ENCODE results near the gene SH3GL3.

SH3GL3 gene

GRCh38 chr15:83503595-83504364 lies 56.6 kb downstream of the SH3GL3 start:
- DNase-seq (ENCODE audit: low read depth in 4 of 4, low spot score in 1 of 4) = no peak

DNA sequence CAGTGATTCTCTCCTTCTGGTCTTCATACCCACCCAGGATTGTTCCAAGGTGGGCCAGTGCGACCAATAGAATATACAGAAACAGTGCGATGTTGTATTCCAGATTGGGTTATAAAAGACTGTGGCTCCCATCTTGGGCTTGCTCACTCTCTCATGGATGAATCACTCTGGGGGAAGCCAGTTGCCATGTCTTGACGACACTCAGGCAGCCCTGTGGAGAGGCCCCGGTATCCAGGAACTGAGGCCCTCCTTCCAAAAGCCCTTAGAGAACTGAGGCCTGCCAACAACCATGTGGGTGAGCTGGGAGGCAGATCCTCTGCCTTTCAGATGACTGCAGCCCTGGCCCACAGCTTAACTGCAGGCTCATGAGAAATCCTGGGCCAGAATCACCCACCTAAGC lies 57.2 kb downstream of the SH3GL3 start:
- no peak for DNase-seq (ENCODE audit: low read depth in 4 of 4, low spot score in 1 of 4)

- no peak for DNase-seq (ENCODE audit: low read depth in 4 of 4, low spot score in 1 of 4)
Observed at GRCh38 chr15:83510001-83510400, 62.9 kb downstream of the SH3GL3 start.

DNA sequence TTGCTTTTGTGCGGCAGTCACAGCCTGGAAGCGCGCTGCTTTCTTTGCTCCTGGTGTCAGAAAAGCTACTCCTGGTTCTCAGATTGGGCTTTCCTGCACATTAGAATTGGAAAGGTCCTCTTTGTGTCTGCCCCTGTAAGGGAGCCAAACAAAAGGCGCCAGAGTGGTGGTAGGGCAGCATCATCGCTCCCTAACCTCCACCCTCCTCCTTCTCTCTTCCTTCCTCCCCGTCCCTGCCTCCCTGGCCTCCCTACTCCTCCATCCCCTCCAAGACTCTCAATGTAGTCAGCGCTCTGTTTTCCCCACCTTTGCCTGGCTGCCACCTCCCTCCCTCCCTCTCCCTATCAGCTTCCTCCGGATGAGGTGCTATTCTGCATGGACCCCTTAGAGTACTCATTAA lies 65.3 kb downstream of the SH3GL3 start:
- no peak for DNase-seq (ENCODE audit: low read depth in 4 of 4, low spot score in 1 of 4)

GRCh38 chr15:83514584-83514983 lies 67.4 kb downstream of the SH3GL3 start:
- DNase-seq (ENCODE audit: low read depth in 4 of 4, low spot score in 1 of 4) = no peak

DNA sequence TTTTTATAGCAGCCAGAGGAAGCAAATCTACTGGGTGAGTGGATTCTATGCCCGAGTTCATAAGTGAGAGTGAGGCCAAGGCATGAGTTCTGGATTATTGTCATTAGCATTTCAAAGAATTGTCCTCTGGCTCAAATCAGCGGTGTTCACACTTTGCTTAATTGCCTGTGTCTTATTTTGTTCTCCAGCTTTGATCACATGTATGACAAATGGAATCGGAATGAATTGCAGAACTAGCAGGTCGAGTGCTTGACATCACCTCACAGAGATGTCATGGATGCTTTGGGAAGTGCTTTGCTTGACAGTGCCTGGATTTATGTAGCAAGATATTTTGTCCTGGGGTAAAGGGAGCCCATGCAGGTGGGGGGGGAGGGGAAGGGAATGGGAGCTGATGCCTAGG lies 68.0 kb downstream of the SH3GL3 start:
- no peak for DNase-seq (ENCODE audit: low read depth in 4 of 4, low spot score in 1 of 4)

GRCh38 chr15:83516935-83517334 lies 69.8 kb downstream of the SH3GL3 start:
- DNase-seq (ENCODE audit: low read depth in 4 of 4, low spot score in 1 of 4) = no peak

DNA sequence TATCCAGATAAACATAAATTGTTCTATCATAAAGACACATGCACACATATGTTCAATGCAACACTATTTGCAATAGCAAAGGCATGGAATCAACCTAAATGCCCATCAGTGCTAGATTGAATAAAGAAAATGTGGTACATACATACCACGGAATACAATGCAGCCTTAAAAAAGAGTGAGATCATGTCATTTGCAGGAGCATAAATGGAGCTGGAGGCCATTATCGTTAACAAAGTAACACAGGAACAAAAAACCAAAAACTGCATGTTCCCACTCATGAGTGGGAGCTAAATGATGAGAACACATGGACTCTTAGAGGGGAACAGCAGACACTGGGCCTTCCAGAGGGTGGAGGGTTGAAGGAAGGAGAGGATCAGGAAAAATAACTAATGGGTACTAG lies 79.2 kb downstream of the SH3GL3 start:
- no peak for DNase-seq (ENCODE audit: low read depth in 4 of 4, low spot score in 1 of 4)

- DNase-seq (ENCODE audit: low read depth in 4 of 4, low spot score in 1 of 4) = no peak
Observed at GRCh38 chr15:83533410-83533962, 86.3 kb downstream of the SH3GL3 start.

DNA sequence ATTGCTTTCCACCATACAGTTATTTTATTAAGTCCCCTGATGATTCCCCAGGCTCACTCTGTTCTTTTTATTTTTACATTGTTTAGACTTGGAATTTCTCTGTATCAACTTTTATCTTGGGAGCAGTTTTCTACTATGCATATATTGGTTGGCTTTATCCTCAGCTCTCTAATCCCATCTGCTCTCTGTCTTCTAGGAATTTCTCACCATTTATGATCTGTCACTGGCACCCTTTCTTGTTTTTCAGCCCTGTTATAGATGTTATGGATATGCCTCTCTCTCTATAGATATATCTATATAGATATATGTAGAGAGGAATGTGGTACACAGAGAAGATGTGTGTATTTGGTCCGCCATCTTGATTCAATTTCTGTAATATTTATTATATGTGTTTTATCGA lies 90.5 kb downstream of the SH3GL3 start:
- DNase-seq (ENCODE audit: low read depth in 4 of 4, low spot score in 1 of 4) = no peak

- no peak for DNase-seq (ENCODE audit: low read depth in 4 of 4, low spot score in 1 of 4)
Observed at GRCh38 chr15:83538682-83539081, 91.5 kb downstream of the SH3GL3 start.

DNA sequence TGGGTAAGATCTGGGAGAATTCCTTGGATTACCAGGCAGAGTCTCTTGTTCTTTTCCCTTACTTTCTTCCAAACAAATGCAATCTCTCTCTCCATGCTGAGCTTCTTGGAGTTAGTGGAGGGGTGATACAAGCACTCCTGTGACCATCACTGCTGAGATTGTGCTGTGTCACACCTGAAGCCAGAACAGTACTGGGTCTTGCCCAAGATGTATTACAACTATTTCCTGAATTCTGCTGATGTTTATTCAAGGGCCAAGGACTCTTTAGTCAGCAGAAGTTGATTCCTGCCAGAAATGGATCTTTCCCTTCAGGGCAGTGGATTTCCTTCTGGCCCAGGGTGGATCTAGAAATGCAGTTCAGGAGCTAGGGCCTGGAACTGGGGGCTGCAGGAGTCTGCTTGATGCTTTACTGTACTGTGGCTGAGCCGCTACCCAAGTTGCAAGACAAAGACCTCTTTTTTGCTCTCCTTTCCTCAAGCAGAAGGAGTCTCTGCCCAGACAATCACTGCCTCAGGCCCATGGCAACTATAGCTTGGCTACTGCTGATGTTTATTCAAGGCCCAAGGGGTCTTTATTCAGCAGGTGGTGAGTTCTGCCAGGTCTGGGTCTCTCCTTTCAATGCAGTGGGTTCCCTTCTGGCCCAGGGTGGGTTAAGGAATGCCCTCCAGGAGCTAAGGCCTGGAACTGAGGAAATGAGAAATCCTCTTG lies 98.8 kb downstream of the SH3GL3 start:
- no peak for DNase-seq (ENCODE audit: low read depth in 4 of 4, low spot score in 1 of 4)

- DNase-seq (ENCODE audit: low read depth in 4 of 4, low spot score in 1 of 4) = no peak
Observed at GRCh38 chr15:83546512-83546888, 99.4 kb downstream of the SH3GL3 start.

DNA sequence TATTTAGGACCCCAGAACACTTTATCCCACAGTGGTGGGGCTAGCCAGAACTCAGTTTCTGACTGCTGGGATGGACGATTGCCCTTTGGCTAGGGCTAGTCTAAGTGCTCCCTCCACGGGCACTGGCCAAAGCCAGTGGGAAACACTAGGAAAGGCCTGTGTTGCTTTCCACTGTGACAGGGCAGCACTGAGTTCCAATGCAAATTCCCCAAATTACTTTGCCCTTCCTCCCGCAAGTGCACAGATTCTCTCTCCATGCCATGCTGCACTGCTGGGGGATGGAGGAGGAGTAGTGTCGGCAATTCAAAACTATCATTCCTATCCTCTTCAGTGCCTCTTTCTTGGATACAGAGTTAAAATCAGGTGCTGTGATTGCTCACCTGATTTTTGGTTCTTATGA lies 100.0 kb downstream of the SH3GL3 start:
- DNase-seq (ENCODE audit: low read depth in 4 of 4, low spot score in 1 of 4) = no peak

GRCh38 chr15:83549623-83550022 lies 102.5 kb downstream of the SH3GL3 start:
- DNase-seq (ENCODE audit: low read depth in 4 of 4, low spot score in 1 of 4) = no peak

DNA sequence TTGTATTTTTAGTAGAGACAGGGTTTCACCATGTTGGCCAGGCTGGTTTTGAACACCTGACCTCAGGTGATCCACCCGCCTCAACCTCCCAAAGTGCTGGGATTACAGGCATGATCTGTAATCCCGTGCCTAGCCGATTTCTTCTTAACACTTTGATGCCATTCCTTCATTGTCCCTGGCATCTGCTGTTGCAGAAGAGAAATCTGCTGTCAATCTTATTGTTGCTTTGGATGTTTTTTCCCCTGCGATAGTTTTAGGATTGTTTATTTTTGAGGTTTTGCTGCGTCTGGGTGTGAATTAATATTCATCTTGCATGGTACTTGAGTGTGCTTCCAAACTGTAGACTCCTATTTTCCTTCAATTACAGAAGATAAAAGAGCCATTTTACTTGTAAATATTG lies 107.4 kb downstream of the SH3GL3 start:
- DNase-seq (ENCODE audit: low read depth in 4 of 4, low spot score in 1 of 4) = no peak

- DNase-seq (ENCODE audit: low read depth in 4 of 4, low spot score in 1 of 4) = no peak
Observed at GRCh38 chr15:83555383-83555782, 108.2 kb downstream of the SH3GL3 start.

DNA sequence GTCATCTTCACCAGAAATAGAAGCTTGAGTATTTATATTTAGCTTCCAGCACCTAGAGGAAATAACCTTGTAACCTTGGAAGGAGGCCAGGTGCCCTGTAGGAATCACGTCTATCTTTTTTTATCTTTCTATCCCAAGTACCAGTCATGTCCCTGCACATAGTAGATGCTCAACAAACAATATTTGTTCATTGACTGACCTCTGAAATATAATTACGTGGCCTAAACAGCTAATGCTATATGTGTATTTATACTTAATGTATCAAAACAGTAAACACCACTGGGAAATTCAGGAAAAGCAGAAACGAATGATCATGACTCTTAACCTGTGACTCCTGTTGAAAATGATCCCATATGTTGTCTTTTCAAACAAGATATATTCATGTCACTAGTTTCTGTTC lies 108.9 kb downstream of the SH3GL3 start:
- DNase-seq (ENCODE audit: low read depth in 4 of 4, low spot score in 1 of 4) = no peak

GRCh38 chr15:83556754-83557153 lies 109.6 kb downstream of the SH3GL3 start:
- DNase-seq (ENCODE audit: low read depth in 4 of 4, low spot score in 1 of 4) = no peak

DNA sequence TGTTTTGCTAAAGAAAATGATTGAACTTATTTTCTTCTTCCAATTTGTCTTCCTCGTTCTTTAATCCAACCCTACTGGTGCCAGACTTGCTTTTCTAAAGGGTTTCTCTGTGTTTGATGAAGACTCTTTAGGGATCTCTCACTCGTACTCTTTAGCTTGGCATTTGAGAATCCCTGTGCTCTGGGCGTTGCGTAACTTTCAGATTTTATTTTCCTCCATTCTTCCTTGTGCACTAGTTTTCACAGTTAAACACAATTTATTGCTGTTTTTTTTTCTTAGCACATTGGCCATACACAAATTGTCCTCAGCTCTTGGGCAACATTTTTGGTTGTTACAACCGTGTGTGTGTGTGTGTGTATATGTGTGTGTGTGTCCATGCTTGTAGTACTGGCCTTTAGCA lies 111.0 kb downstream of the SH3GL3 start:
- DNase-seq (ENCODE audit: low read depth in 4 of 4, low spot score in 1 of 4) = no peak

GRCh38 chr15:83559310-83559966 lies 112.3 kb downstream of the SH3GL3 start:
- peak in 3 of 4 experiments; percentile 3 to 14 (median 12) for DNase-seq (ENCODE audit: low read depth in 4 of 4, low spot score in 1 of 4)

GRCh38 chr15:83561661-83562060 lies 114.5 kb downstream of the SH3GL3 start:
- DNase-seq (ENCODE audit: low read depth in 4 of 4, low spot score in 1 of 4) = no peak
